Measurements from ENCODE around the gene IKZF5.

The IKZF5 gene

DNA sequence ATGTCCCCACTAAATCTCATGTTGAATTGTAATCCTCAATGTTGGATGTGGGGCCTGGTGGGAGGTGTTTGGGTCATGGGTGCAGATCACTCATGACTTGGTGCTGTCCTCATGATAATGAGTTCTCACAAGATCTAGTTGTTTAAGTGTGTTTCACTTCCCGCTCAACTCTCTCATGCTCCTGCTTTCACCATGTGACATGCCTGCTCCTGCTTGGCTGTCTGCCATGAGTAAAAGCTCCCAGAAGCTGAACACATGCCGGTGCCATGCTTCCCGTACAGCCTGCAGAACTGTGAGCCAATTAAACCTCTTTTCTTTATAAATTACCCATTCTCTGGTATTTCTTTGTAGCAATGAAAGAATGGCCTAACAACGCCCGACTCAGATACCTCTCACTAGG is 34.6 kb downstream of the IKZF5 start:
- H3K4me3 Mint-ChIP-seq = no peak overlapping the region
- no peaks in the 10 kb centered on the region for H3K27me3 Mint-ChIP-seq
- ATAC-seq = no peak
- no peak overlapping the region for H3K27ac Mint-ChIP-seq
- H3K9me3 Mint-ChIP-seq = no peaks in the 10 kb centered on the region
- H3K36me3 Mint-ChIP-seq = no peaks in the 10 kb centered on the region
- peaks cover 8% of the 10 kb centered on the region for H3K4me1 Mint-ChIP-seq

- Mint-ChIP-seq H3K4me3 (no peak overlapping the region), H3K9me3 (peaks cover 24% of the 10 kb centered on the region), H3K27me3 (no peaks in the 10 kb centered on the region), H3K36me3 (peaks cover 13% of the 10 kb centered on the region), H3K4me1 (no peaks in the 10 kb centered on the region), H3K27ac (no peak overlapping the region)
- ATAC-seq = no peak
These were observed 39.9 kb downstream of the IKZF5 start for GRCh38 chr10:122968698-122969097.

GRCh38 chr10:122966879-122967278 is 41.7 kb downstream of the IKZF5 start:
- Mint-ChIP-seq H3K9me3 (peaks cover 24% of the 10 kb centered on the region), H3K4me3 (no peak overlapping the region), H3K27ac (no peak overlapping the region), H3K4me1 (no peaks in the 10 kb centered on the region), H3K27me3 (no peaks in the 10 kb centered on the region), H3K36me3 (peaks cover 23% of the 10 kb centered on the region)
- ATAC-seq = no peak

DNA sequence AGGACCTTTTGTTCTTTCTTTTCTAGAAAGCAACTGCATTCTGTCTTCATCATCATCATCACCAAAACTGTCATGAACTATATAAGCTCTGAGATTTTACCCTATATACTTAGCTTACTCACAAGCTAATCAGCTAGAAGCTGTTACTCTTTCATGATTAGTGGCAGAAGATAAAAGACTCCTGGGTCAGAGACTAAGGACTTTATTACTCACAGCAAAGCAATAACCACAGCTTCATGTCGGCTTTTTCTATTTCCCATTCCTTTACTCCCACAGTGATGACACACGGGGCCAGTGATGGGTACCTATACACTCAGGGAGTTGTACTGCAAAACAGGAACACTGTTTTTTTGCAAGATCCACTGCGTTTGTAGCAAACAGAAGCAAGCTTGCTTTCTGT is 46.2 kb downstream of the IKZF5 start:
- ATAC-seq = no peak
- H3K27me3 Mint-ChIP-seq = no peaks in the 10 kb centered on the region

DNA sequence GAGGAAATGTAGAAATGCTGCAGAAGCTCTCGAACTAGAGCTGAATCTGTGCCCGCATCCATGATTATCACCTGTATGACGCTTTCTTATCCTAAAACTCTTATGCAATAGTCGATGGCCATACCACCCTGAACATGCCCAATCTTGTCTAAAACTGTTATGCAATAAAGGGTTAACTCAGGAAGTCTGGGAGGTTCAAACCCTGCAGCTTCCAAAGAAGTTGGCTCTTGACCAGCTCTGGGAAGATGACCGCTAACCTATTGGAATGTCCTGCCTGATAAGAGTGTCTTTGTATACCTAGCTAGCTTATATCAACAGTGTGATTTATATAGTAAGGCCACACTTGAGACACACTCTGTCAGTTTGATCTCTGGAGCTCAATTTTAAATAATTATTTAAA is 51.1 kb downstream of the IKZF5 start:
- Mint-ChIP-seq H3K4me1 (peaks cover 12% of the 10 kb centered on the region), H3K36me3 (peaks cover 9% of the 10 kb centered on the region), H3K27me3 (no peaks in the 10 kb centered on the region), H3K9me3 (no peaks in the 10 kb centered on the region), H3K4me3 (no peak overlapping the region), H3K27ac (no peak overlapping the region)
- ATAC-seq = no peak

More for the DNA sequence above, 46.2 kb downstream of the IKZF5 start:
- H3K9me3 Mint-ChIP-seq = peaks cover 11% of the 10 kb centered on the region
- H3K36me3 Mint-ChIP-seq = peaks cover 20% of the 10 kb centered on the region
- no peak overlapping the region for H3K27ac Mint-ChIP-seq
- no peaks in the 10 kb centered on the region for H3K4me1 Mint-ChIP-seq
- H3K4me3 Mint-ChIP-seq = no peak overlapping the region

- ATAC-seq = no peak
- Mint-ChIP-seq H3K27me3 (no peaks in the 10 kb centered on the region), H3K27ac (no peak overlapping the region), H3K4me1 (peaks cover 16% of the 10 kb centered on the region), H3K4me3 (no peak overlapping the region), H3K9me3 (no peaks in the 10 kb centered on the region), H3K36me3 (peaks cover 4% of the 10 kb centered on the region)
These were observed 52.7 kb downstream of the IKZF5 start for GRCh38 chr10:122955892-122956291.

DNA sequence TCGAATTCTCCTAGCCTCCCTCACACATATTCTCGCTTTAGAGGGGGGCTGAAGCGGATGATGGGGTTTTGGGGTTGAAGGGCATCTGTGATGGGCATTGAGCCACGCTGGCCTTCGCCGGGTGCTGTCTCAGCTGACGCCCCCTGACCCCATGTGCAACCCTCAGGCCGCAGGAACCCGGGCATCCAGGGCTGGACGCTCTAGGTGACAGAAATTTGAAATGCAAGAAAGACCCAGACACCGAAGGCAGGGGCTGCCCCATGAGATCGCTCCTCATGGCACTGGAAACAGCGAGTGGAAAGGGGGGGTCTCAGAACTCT is 53.9 kb downstream of the IKZF5 start:
- Mint-ChIP-seq H3K9me3 (no peaks in the 10 kb centered on the region), H3K4me1 (peaks cover 16% of the 10 kb centered on the region)

GRCh38 chr10:122953902-122954730 is 54.5 kb downstream of the IKZF5 start, which contains the start of gene C10orf88:
Gene C10orf88, minus strand, starts transcription at chr10:122954227. Its CDS starts 49 bp downstream, at chr10:122954178.
- peak; percentile 98 for ATAC-seq

More for the DNA sequence above, 53.9 kb downstream of the IKZF5 start:
- Mint-ChIP-seq H3K36me3 (peaks cover 9% of the 10 kb centered on the region), H3K27me3 (no peaks in the 10 kb centered on the region), H3K4me3 (peak overlapping the region; percentile 79), H3K27ac (peak overlapping the region; percentile 73)
- ATAC-seq = no peak

DNA sequence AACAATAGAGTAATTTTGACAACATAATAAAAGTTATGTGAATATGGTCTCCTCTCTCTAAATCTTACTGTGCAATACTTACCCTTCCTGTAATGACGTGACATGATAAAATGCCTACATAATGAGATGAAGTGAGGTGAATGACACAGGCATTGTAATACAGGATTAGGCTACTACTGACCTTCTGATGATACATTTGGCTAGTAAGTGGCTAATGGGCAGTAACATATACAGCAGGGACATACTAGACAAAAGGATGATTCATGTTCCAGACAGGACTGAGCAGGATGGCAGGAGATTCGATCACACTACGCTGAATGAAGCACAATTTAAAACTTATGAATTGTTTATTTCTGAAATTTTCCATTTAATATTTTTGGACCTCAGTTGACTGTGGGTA is 59.3 kb downstream of the IKZF5 start:
- no peaks in the 10 kb centered on the region for H3K9me3 Mint-ChIP-seq
- H3K27ac Mint-ChIP-seq = no peak overlapping the region
- no peak for ATAC-seq
- peaks cover 16% of the 10 kb centered on the region for H3K4me1 Mint-ChIP-seq
- H3K4me3 Mint-ChIP-seq = no peak overlapping the region
- H3K27me3 Mint-ChIP-seq = no peaks in the 10 kb centered on the region
- H3K36me3 Mint-ChIP-seq = peaks cover 37% of the 10 kb centered on the region

More at GRCh38 chr10:122953902-122954730, 54.5 kb downstream of the IKZF5 start, which contains the start of gene C10orf88:
- Mint-ChIP-seq H3K4me1 (peaks cover 16% of the 10 kb centered on the region), H3K4me3 (peak within 1 kb of the TSS; percentile 79), H3K27ac (peak within 1 kb of the TSS; percentile 73), H3K27me3 (no peaks in the 10 kb centered on the region), H3K36me3 (peaks cover 9% of the 10 kb centered on the region), H3K9me3 (no peaks in the 10 kb centered on the region)
